HG03565 (cell line): ENCODE data around the gene LEF1.

Source experiments
- ATAC-seq: cut with Tn5 transposase; IDR thresholded peaks from one replicate; pipeline ENCODE4 v1.9.1; 2021; ENCODE audit warnings: mild to moderate bottlenecking, moderate library complexity; ENCODE audit not compliant: unreplicated experiment

The LEF1 gene

GRCh38 chr4:108005807-108006206, 162.9 kb downstream of the LEF1 start:
- ATAC-seq = no peak

- ATAC-seq = no peak
Observed at GRCh38 chr4:108004646-108005045, 164.1 kb downstream of the LEF1 start.

GRCh38 chr4:108003982-108004515, 164.7 kb downstream of the LEF1 start:
- ATAC-seq = no peak

DNA sequence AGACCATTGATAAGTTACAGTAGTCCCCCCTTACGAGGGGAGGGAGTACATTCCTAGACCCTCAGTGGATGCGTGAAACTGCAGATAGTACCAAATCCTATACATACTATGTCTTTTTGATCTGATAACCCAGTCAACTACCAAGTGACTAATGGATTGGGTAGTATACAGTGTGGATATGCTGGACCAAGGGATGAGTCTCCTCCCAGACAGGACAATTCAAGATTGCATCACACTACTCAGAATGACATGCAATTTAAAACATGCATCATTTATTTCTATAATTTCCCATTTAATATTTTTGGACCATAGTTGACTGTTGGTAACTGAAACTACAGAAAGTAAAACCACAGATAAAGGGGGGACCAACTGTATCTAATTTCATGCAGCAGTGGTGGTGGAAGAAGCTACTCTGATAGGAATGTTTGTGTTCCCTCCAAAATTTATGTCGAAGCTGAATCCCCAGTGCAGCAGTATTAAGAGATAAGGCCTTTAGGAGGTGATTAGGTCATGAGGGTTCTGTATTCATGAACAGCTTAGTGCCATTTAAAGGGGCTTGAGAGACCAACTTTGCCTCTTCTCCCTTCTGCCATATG, 167.1 kb downstream of the LEF1 start:
- ATAC-seq = no peak

- ATAC-seq = no peak
Observed at GRCh38 chr4:107999932-108000539, 168.7 kb downstream of the LEF1 start.

DNA sequence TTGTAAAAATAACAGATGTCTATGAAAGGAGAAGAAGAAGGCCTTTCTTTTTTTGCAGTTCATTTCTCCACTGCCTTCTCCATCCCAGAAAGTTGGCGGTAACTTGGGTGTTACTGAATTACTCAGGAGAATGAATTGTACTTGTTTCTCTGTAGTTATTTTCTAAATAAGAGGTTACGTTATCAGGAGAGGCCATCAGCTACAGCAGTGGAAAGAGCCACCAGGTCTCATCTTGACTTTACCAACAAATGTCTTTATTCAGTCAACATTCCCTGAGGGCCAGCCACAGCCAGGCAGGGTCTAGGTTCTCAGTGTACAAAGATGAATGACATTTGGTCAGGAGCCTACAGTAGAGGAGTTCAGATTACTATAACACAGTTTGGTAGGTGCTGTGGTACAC, 170.9 kb downstream of the LEF1 start:
- ATAC-seq = no peak
